Cardiac septum (tissue), 1 donor: ENCODE results near the gene UQCRH. TPM values are rescaled to one million over a fixed set of nuclear protein-coding genes. Genes with fewer than 3 reads are reported as not detected.

Source experiments
- DNase-seq: peaks from one replicate; pipeline ENCODE4 v3.0.0-alpha.2; 2020; ENCODE audit warnings: low spot score
- intact Hi-C: fragments of 100-400 bp; cut with DNase I; formaldehyde crosslinking; loops from one replicate; pipeline ENCODE4 v1.14.0; 2022
- long read RNA-seq: library from polyadenylated mRNA; unstranded; transcript quantifications from one replicate; pipeline ENCODE4 v2.0.0, GENCODE V29; 2021
- total RNA-seq: library from RNA; stranded (reverse); fragmentation: NEBNext Ultra II Directional; extraction: Animal tissue kit (Norgen Biotek cat#: 25700); gene quantifications from one replicate; pipeline ENCODE4 v1.2.1, GENCODE V29; 2021
- donor health status: DM: no; HTN: no; CAD: no.

The UQCRH gene
- 907 TPM for total RNA-seq
- long read RNA-seq, transcript UQCRH-205 (5 exons, 674 nt) = minor isoform, 31 of 396 reads
- long read RNA-seq, transcript UQCRH-202 (2 exons, 621 nt) = minor isoform, 15 of 396 reads
- long read RNA-seq, transcript UQCRH-201 (4 exons, 604 nt) = major isoform, 332 of 396 reads
- long read RNA-seq, partial matches to known transcripts = 4 of 396 reads
- long read RNA-seq, other reads (novel, unspliced or antisense) = 14 of 396 reads

GRCh38 chr1:46303038-46303871 is at the start of gene UQCRH, which contains the start of gene LRRC41:
TSS of gene UQCRH (plus strand) at chr1:46303698. CDS start at chr1:46303767, 69 bp downstream.
TSS of gene LRRC41 (minus strand) at chr1:46303616. CDS start at chr1:46303322, 294 bp downstream.
- DNase-seq = peak; percentile 96
- intact Hi-C loops = loop anchor here (1.0 to 2.0 kb wide), 2 partner anchors 37 to 56 kb away; partner anchors contain the start of genes NSUN4 and RAD54L

DNA sequence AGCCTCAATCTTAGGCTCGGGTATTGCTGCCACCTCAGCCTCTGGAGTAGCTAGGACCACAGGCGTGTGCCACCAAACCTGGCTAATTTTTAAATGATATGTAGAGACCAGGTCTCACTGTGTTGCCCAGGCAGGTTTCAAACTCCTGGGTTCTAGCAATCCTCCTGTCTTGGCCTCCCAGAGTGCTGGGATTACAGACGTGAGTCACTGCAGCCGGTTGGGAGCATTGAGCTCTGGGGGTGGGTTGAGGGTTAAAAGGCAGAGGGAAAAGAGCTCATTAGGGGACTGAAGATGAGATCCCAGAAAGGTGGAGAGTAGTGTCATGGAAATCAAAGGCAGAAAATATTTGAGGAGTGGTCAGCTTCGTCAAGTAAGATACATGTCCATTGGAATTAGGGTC is 48.8 kb upstream of the UQCRH start:
- DNase-seq = no peak
- intact Hi-C loops = no loop called here

GRCh38 chr1:46256523-46256922 is 47.0 kb upstream of the UQCRH start:
- intact Hi-C loops = no loop called here
- no peak for DNase-seq

DNA sequence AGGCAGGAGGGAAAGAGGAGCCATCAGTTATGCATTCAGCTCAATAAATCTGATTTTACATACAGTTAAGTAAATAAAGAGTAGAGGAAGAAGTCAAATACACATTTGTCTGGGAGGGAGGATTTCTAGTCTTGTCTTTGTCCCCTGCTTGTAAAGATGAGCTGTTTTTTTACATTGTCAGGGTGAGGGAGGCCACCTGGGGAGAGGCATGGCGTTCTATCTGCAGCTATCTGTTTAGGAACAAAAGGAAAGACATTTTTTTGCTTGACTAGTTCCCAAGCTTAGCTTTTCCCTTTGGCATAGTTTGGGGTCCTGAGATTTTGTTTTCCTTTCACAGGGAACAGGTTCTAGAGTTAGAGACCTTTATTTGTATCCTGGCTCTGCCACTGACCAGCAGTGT is 41.0 kb upstream of the UQCRH start:
- intact Hi-C loops = no loop called here
- DNase-seq = no peak

- intact Hi-C loops = no loop called here
- DNase-seq = no peak
Observed at GRCh38 chr1:46263146-46263545, 40.4 kb upstream of the UQCRH start.

GRCh38 chr1:46268578-46268977 is 34.9 kb upstream of the UQCRH start:
- DNase-seq = no peak
- intact Hi-C loops = no loop called here

- intact Hi-C loops = no loop called here
- DNase-seq = no peak
Observed at GRCh38 chr1:46274225-46275029, 29.1 kb upstream of the UQCRH start.

GRCh38 chr1:46275030-46275337 is 28.5 kb upstream of the UQCRH start:
- intact Hi-C loops = no loop called here
- DNase-seq = no peak

DNA sequence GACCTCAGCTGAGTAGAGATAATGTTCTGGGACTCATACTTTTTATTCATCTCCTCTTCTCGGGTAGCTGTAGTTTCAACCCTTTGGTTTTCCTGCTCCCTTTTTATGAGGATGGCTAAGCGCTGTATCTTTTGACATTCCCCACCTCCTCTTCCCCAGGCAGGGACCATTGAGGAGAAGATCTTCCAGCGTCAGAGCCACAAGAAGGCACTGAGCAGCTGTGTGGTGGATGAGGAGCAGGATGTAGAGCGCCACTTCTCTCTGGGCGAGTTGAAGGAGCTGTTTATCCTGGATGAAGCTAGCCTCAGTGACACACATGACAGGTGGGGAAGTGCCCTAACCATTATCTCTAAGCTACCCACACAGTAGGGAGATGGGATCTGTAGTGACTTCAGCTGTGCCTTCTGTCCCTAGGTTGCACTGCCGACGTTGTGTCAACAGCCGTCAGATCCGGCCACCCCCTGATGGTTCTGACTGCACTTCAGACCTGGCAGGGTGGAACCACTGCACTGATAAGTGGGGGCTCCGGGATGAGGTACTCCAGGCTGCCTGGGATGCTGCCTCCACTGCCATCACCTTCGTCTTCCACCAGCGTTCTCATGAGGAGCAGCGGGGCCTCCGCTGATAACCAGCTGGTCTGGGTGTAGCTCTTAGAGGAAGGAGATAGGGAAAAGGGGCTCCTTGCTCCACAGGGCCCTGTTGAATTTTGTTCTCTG is 25.7 kb upstream of the UQCRH start:
- no peak for DNase-seq
- intact Hi-C loops = no loop called here

DNA sequence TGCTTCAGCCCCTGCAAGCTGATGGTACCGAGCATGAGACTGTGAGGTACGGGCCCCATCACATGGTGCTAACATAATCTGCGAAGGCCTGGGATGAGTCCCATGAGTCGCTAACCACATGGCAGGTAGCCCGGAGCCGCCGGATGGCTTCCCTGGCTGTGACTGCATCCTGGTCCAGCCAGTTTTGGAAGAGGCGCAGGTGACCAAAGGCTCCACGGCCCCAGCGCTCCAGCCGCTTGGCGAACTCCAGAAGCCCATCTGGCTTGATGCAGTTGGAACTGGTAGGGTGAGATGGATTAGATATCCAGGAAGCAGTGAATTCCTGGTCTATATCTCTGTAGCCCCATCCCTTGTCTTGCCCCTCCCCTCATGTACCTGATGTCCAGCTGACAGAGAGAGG is 24.7 kb upstream of the UQCRH start:
- DNase-seq = no peak
- intact Hi-C loops = no loop called here

DNA sequence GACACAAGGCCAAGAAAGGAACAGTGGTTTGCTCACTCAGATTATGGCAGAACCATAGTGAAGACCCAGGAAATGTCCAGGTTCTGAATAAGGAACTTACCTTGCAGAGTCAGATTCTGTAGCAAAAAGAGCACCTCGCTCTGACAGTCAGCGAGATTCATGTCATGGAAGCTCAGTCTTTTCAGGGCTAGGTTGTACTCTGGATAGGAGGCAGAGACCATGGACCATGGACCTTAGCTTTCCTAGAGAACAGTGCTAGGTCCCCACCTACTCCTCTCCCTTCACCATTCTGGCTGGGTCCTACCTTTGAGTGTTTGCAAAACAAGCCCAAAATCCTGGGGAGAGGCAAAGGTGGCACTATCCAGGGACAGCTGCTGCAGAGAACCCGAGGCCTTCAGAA is 23.4 kb upstream of the UQCRH start:
- intact Hi-C loops = no loop called here
- no peak for DNase-seq

- DNase-seq = no peak
Observed at GRCh38 chr1:46281021-46281420, 22.5 kb upstream of the UQCRH start.

DNA sequence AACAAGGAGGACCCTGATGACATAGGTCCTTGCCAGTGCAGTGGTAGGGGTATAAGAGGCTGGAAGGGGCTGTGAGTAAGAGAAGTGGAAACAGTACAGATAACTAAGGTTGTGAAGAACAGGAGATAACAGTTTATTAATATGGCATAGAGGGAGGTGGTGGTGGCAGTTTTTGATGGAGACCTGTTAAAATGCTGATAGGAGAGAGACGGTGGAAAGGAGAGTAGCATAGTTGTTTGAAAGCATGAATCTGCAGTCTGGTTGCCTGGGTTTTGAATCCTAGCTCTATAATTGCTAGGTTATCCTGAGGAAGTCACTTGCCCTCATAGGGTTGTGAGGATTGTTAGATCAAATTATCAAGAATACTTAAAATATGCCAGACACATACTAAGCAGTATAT is 19.4 kb upstream of the UQCRH start:
- intact Hi-C loops = no loop called here
- no peak for DNase-seq

More at GRCh38 chr1:46281021-46281420, 22.5 kb upstream of the UQCRH start:
- intact Hi-C loops = no loop called here

- intact Hi-C loops = no loop called here
- no peak for DNase-seq
Observed at GRCh38 chr1:46284597-46285564, 18.6 kb upstream of the UQCRH start.

GRCh38 chr1:46285730-46286477 is 17.6 kb upstream of the UQCRH start:
- intact Hi-C loops = no loop called here

GRCh38 chr1:46288485-46289133 is 14.9 kb upstream of the UQCRH start:
- intact Hi-C loops = no loop called here
- no peak for DNase-seq

More at GRCh38 chr1:46285730-46286477, 17.6 kb upstream of the UQCRH start:
- no peak for DNase-seq

- intact Hi-C loops = no loop called here
- DNase-seq = no peak
Observed at GRCh38 chr1:46289134-46289494, 14.4 kb upstream of the UQCRH start.
